Omental fat pad (tissue), 4 donors: Measurements from ENCODE around the gene GDPD1. TPM values are rescaled to one million over a fixed set of nuclear protein-coding genes. Genes with fewer than 3 reads are reported as not detected.

ENCODE experiments used
- ATAC-seq: fragments of 150-250 bp; one replicate; pipeline ENCODE4 v1.9.1; 2016; ENCODE audit warnings: mild to moderate bottlenecking, moderate library complexity; ENCODE audit not compliant: low FRiP score
- DNase-seq: peaks from one replicate; pipeline ENCODE4 v3.0.0-alpha.2; 2019; ENCODE audit warnings: low spot score
- CTCF ChIP-seq, 3 donors: fragments of 450-650 bp; IDR thresholded peaks; one replicate each; pipeline ENCODE4 v1.5.1; 2016 to 2017; ENCODE audit warnings: antibody characterized with exemption in 3 of 3, mild to moderate bottlenecking in 3 of 3, moderate library complexity in 2 of 3
- total RNA-seq, 4 donors: library from RNA; depleted of rRNA; stranded (reverse); fragments of >200 nt; gene quantifications; one replicate each; pipeline ENCODE4 v1.1.0, GENCODE V29; 2016

GDPD1 gene
- total RNA-seq, 4 donors from 2014 or later, result 0.24 to 3.3 (median 2.6) TPM

DNA sequence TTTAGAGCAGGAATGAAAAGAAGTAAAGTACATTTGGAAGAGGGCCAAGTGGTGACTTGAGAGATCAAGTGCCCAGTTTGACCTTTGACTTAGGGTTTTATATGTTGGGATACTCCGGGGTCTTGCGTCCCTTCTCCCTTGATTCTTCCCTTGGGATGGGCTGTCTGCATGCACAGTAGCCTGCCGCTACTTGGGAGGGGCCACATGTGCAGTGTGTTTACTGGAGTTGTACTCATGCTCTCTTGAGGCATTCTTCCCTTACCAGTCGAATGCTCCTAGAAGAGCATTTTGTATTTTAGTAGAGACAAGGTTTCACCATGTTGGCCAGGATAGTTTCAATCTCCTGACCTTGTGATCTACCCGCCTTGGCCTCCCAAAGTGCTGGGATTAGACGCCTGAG lies 23.8 kb downstream of the GDPD1 start:
- no peak for TF ChIP-seq CTCF (IDR thresholded peaks at IDR 0.05)
- ATAC-seq, result no peak
- DNase-seq, result no peak

DNA sequence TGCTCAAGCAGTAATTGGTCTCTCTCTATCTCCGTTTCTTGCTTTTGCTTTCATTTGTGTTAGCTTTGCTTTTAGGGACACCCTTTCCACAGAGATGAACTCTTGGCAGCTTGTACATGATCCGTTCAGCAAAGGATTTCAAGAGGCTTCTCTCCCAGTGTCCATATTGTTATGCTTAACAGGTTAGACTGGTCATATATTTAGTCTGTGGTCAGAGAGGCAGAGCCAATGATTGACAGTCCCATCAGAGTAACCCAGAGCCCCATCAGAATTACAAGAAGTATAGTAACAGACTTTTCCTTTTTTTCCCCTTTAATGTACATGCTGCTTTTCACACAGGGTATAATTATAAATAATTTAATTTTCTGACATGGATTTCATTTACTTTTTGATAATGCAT lies 34.4 kb downstream of the GDPD1 start:
- no peak for TF ChIP-seq CTCF (IDR thresholded peaks at IDR 0.05)
- ATAC-seq (no peak), DNase-seq (no peak)

- ATAC-seq (no peak), DNase-seq (no peak)
These were observed 36.8 kb downstream of the GDPD1 start for GRCh38 chr17:59257101-59257500.

DNA sequence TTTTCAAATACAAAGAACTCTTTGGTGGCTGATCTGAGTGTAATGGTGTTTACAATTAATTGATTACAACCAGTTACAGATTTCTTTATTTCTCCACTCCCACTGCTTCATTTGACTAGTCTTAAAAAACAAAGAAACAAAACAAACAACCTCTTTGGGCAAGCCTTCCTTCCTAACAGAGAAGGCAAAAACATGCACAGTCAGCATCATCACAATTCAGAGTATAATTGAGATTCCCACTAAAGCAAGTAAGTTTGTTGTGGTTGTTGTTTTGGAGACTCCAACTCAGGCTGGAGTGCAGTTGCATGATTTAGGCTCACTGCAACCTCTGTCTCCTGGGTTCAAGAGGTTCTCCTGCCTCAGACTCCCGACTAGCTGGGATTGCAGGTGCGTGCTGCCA lies 40.4 kb downstream of the GDPD1 start:
- no peak for DNase-seq
- no peak for ATAC-seq
- no peak for TF ChIP-seq CTCF (IDR thresholded peaks at IDR 0.05)

More at GRCh38 chr17:59257101-59257500, 36.8 kb downstream of the GDPD1 start:
- no peak for TF ChIP-seq CTCF (IDR thresholded peaks at IDR 0.05)

DNA sequence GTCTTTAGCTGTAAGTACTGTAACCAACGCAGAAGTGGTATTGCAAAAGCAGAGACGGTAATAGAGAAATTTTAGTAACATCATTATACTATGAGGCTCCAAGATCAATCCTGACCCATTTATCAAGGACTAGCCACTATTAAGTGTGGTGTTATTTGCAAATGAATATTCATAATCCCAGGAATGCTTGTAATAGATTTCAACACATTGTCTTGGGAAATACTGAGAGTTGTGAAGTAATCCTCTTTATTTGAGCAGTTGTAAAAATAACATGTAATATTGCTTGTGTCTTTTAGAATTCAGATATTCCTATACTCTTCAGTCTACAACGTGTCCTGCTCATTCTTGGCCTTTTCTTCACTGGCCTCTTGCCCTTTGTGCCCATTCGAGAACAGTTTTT lies 46.4 kb downstream of the GDPD1 start:
- no peak for DNase-seq
- TF ChIP-seq CTCF (IDR thresholded peaks at IDR 0.05), result no peak
- no peak for ATAC-seq

DNA sequence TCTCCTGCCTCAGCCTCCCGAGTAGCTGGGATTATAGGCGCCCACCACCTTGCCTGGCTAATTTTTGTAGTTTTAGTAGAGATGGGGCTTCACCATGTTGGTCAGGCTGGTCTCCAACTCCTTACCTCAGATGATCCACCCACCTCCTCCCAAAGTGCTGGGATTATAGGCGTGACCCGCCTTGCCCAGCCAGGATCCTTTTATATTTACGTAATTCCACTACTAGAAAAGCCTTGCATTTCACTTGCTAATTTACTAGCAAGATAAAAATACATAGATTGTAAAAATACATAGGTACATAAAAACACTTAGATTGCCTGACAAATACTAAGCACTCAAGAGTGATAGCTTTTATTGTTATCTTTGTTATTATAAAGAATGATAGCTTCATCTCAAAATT lies 47.5 kb downstream of the GDPD1 start:
- ATAC-seq, result no peak
- TF ChIP-seq CTCF (IDR thresholded peaks at IDR 0.05), result no peak
- no peak for DNase-seq

- DNase-seq (no peak), ATAC-seq (no peak)
- TF ChIP-seq CTCF (IDR thresholded peaks at IDR 0.05), result no peak
These were observed 55.3 kb downstream of the GDPD1 start for GRCh38 chr17:59275618-59276017.
